NCI-H748 (cell line): ENCODE measurements around the gene SHISA5.

Experiments
- DNase-seq: peaks from one replicate; lab custom pipeline; 2025; ENCODE audit not compliant: unreplicated experiment; lab: John Stamatoyannopoulos, UW

The SHISA5 gene

DNA sequence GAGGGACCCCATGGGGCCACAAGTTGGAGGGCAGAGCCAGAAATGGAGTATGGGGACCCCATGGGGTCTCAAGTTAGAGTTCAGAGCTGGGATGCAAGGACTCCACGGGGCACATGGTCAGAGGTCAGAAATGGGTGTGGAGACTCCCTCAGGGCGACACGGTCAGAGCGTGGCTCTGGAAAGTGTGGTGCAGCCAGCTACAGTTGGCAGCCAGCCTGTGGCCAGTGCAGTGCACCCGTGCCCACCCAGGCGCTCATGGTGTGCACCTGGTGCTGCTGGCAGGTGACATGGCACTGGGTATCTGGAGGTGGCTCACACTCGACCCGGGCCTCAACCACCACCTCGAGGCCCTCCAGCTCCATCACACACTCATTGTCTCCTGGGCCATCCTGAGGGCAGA, 85.3 kb downstream of the SHISA5 start:
- no peak for DNase-seq

- no peak for DNase-seq
These were observed 85.8 kb downstream of the SHISA5 start for GRCh38 chr3:48418140-48418539.
